ENCODE results near the gene ZNF335.
A peak's percentile ranks its signal among the peaks of the same experiment; 100 is the strongest.
"Not testable (repeated sequence)": the region's sequence is repeated elsewhere in the genome, so short reads cannot be mapped to it uniquely, and the experiment has no call there.

Gene ZNF335

DNA sequence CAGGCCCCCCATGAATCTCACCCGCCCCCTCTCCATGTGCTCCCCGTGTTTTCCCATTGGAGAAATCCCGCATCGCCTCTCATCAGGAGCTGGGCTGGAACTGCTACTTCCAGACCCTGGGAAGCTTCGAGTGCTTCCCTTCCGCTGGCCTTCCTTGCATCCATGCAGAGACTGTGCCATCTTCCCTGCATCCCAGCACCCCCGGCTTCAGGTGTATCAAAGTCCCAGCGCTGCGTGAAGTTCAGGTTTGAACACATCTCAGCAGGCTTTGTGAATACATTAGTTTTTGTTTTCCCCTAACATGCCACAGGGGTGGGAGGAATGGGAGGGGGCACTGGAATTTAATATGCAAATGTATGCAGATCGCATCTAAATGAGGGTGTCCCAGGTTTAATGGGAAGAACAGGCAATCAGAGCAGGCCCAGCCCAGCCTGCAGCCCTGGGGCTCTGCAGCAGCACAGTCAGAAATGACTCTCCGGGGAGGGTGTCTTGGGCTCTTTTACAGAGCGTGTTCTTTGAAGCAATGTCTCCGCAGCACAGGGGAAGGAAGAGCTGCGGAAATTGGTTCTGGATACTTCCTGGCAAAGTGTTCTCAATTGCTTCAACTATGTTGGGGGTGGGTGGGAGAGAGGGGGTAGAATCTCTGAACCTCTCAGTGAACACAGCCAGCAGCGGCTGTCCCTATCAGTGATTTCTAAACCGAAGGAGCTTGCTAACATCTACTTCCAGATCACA is 28.4 kb upstream of the ZNF335 start:
- no peak for DNase-seq (ENCODE audit: low read depth in 2 of 2)

DNA sequence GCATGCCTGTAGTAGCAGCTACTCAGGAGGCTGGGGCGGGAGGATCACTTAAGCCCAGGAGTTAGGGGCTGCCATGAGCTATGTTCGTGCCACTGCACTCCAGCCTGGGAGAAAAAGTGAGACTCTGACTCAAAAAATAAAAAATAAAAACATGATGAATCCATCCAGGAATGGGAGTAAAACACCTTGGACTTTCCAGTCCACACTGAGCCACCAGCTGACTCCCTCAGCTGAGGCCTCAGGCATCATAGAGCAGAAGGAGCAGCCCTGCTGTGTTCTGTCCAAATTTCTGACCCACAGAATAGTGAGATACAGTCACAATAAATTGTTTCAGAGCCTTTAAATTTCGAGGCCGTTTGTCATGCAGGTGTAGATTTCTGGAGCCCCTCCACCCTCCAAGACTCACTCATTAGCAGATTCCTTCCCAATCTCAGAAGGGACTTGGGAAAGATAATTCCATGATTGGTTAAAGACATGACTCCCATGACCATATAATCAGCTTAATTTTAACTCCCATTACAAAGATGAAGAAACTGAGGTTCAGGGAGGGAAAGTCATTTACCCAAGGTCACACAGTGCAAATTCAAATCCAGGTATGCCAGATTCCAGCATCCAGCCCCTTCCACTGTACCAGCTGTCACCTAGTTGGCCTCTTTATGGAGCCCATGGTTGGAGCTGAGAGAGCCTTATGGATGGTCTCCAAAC is 27.7 kb upstream of the ZNF335 start:
- no peak for DNase-seq (ENCODE audit: low read depth in 2 of 2)

DNA sequence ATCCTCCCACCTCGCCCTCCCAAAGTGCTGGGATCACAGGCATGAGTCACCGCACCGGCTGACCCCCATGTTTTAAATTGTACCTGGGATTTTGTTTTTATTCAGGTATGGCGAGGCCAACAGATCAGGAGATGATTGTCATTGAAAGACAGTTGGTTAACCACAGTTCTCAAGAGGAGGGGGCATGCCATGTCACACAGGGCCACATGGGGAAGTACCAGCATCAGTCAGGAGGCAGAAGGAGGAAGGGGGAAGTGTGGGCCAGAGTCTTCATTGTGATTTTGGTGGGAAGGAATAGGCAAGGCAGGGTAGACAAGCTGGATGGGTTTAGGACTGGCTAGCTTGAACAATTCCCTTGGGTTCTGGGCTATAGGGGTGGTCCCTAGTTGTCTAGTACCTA is 26.8 kb upstream of the ZNF335 start:
- no peak for DNase-seq (ENCODE audit: low read depth in 2 of 2)

- DNase-seq (ENCODE audit: low read depth in 2 of 2) = no peak
Measured at GRCh38 chr20:45998337-45998736, 26.3 kb upstream of the ZNF335 start.

DNA sequence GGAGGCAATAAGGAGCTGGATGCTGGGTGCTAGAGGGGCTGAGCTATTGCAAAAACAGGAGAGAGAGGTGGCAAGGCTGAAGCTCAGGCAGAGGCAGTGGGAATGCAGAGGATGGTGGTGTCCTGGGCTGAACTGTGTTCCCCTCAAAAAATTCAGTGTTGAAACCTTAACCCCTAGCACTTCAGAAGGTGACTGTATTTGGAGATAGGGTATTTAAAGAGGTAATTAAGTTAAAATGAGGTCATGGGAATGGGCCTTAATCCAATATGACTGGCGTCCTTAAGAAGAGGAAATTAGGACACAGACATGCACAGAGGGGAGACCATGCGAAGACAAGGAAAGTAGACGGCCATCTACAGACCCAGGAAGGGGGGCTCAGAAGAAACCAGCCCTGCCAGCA is 25.2 kb upstream of the ZNF335 start:
- DNase-seq (ENCODE audit: low read depth in 2 of 2) = no peak

DNA sequence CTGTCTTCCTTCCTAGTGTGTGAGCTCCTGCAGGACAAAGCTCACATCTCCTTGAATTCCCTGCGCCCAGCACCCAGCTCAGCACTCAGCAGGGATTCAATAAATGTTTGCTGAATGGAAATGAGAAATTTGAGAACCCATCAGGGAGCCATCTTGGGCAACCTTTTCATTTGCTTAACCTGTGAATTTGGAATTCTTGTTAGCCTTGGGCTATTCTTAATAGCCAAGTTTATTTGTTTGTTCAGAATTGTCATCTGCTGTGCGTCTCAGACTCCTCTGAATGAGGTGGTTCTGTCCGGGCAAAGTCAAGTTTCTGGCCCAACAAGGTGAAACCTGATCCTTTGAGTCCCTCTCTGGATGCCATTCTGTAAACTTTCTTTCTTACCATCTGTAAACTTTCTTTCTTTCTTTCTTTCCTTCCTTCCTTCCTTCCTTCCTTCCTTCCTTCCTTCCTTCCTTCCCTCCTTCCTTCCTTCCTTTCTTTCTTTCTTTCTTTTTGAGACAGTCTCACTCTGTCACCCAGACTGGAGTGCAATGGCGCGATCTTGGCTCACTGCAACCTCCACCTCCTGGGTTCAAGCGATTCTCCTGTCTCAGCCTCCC is 23.6 kb upstream of the ZNF335 start:
- DNase-seq (ENCODE audit: low read depth in 2 of 2) = not testable (repeated sequence)

- DNase-seq (ENCODE audit: low read depth in 2 of 2) = no peak
Measured at GRCh38 chr20:45994761-45995493, 22.9 kb upstream of the ZNF335 start.

GRCh38 chr20:45993197-45993951 is 21.4 kb upstream of the ZNF335 start:
- DNase-seq (ENCODE audit: low read depth in 2 of 2) = no peak

DNA sequence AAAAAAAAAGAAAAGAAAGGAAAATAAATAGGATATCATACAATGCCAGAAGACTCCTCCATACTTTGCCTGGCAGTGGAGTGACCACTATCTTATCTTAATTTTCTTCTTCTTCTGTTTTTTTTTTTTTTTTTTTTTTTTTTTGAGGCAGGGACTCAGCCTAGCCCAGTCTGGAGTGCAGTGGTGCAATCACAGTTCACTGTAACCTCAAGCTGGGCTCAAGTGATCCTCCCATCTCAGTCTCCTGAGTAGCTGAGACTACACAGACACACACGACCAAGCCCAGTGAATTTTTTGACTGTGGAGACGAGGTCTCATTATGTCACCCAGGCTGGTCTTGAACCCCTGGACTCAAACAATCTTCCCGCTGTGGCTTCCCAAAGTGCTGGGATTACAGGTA is 19.6 kb upstream of the ZNF335 start:
- no peak for DNase-seq (ENCODE audit: low read depth in 2 of 2)

DNA sequence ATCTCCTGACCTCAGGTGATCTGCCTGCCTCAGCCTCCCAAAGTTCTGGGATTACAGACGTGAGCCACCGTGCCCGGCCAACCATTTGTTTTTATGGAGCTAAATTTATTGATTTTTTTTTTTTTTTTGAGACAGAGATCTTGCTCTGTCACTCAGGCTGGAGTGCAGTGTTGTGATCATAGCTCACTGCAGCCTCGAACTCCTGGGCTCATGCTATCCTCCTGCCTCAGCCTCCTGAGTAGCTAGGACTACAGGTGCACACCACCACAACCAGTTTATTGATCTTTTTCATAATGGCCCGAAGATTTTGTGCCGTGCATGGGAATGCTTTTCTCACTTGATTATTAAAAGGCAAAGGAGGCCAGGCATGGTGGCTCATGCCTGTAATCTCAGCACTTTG is 16.8 kb upstream of the ZNF335 start:
- not testable (repeated sequence) for DNase-seq (ENCODE audit: low read depth in 2 of 2)

DNA sequence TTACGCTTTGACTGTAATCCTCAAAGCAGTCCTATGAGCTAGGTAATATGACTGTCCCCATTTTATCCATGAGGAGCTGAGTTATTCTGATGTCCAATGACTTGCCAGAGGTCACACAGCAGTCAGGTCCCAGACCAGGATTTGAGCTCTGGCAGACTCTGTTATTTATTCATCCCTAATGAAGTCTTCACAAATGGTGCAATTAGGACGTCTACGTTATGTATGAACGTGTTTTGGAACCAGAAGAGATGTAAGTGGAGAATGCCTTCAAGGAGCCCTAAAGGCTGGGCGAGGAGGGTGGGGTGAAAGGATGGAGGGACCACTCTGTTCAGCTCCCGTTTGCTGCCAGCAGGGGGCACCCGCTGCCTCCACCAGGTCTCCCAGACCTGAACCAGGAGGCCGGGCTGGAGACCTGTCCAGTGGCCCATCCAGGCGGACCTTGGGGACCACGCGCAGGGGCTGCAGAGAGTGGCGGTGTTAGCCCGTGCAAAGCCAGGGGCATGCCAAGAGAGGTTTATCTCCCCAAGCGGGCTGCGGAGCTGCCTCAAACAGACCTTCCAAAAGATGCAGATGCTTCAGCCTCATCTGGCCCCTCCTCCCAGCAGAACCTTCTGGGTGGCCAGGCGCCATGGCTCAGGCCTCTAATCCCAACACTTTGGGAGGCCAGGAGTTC is 15.2 kb upstream of the ZNF335 start:
- peak; percentile 46 to 75 for DNase-seq (ENCODE audit: low read depth in 2 of 2)

DNA sequence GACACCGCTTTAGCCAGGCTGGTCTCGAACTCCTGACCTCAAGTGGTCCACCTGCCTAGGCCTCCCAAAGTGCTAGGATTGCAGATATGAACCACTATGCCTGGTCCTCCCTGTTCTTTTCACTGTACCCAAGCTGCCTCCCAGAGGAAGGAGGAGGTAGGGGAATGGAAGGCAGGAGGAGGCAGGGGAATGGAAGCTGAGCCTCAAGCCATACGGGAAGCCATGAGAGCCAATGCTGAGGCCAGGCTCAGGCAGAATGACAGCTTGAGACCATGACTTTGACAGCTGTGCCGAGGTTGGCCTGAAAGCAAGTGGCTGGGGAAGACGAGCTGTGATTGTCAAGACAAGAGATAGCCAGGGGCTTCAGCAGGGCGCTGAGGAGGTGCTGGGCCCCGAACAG is 13.6 kb upstream of the ZNF335 start:
- no peak for DNase-seq (ENCODE audit: low read depth in 2 of 2)

DNA sequence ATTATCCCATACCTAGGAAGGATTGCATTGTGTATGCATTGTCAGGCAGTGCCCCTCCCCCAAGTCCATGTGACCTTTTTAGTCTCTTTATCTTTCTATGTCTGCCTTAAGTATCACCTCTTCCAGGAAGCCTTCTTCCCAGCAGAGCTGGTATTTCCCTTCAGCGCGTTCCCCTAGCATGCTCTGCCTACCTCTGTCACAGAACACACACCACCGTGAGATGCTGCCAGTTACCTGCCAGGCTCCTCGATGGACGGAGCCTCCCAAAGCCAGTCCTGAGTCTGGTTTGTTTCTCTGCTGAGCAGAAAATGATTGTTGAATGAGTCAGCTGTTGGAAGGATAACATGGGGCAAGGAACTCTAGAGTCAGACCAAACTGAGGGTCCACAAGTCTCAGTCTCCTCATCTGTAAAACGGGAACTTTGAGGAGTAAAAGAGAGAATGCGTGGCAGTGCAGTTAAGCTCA is 11.3 kb upstream of the ZNF335 start:
- DNase-seq (ENCODE audit: low read depth in 2 of 2) = no peak

DNA sequence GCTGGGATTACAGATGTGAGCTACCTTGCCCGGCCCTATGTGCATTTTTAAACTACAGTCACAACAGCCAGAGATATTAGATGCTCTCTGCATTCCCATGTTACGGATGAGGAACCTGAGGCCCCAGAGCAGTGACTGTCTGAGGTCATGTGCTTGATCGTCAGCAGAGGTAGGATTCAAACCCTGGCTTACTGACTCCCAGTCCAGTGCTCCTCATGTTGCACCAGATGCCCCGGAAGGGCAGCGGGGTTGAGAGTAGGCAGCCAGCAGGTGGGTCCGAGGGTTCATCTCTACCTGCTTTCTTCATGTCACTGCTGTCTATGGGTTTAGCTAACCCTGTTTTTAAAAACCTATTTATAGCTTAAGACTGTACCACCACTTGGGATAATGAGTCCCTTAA is 9.3 kb upstream of the ZNF335 start:
- no peak for DNase-seq (ENCODE audit: low read depth in 2 of 2)

DNA sequence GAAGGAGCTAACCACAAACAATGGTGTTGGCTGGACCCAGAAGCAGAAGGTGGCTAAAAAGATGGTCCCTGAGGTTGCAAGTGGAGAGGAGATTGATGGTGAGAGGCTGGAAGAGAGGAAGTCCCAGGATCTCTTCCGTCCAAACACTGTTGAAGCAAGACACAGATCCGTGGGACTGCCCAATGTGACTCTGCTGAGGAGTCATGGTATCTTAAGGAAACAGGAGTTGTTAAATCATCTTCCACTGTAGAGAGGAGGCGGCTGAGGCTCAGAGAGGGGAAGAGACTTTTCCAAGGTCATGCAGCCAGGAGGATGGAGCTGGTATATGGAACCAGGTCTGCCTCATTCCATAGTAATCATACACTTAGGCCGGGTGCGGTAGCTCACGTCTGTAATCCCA is 4.1 kb upstream of the ZNF335 start:
- no peak for DNase-seq (ENCODE audit: low read depth in 2 of 2)

GRCh38 chr20:45975686-45976085 is 3.7 kb upstream of the ZNF335 start:
- no peak for DNase-seq (ENCODE audit: low read depth in 2 of 2)

DNA sequence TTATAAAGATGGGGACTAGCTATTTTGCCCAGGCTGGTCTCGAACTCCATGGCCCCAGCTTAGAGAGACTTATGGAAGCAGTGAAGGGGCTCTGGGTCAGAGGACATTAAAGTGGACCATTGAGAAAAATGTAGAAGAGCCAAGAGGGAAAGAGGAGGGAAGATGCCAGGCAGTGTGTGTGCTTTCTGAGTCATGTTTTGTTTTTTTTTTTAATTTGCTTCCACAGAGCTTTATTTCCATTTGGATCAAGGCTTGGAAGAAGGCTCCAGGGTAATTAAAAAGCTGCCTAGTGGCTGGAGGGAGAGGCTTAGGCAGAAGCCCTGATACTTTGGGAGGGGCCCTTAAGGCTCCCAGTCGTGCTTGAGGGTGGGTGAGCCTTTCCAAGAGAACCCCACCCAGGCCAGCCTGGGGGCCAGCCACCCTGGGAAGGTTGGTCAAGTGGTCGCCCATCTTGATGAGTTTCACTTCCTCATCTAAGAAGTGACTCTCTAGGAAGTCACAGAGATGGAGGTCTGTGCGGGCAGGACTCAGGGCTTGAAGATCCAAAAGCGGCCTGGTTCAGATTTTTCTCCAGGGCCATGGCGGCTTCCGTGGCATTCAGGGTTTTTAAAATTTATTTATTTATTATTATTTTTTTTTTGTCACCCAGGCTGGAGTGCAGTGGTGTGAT is 3.0 kb upstream of the ZNF335 start:
- DNase-seq (ENCODE audit: low read depth in 2 of 2) = no peak

DNA sequence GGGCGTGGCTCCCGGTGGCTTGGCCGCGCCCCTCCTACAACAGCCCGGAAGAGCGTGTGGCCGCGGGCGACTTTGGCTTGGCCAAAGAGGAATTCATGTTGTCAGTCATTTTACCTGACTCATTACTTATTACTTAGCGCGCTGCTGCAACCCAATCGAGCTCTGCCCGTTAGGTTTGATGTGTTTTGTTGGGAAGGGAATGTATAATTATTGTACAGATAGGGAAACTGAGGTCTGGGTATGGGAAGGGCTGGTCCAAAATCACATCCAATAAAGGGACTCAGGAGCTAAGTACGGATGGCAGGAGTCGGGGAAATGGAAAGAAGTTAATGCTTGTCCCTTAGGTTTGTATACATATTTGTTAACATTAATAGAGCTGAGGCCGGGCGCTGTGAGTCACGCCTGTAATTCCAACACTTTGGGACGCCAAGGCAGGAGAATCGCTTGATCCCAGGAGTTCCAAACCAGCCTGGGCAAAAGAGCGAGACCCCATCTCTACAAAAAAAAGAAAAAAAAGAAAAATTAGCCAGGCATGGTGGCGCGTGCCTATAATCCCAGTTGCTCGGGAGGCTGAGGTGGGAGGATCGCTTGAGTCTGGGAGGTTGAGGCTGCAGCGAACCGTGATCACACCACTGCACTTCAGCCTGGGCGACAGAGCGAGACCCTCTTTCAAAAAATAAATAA is 639 bp upstream of the ZNF335 start:
- no peak for DNase-seq (ENCODE audit: low read depth in 2 of 2)

DNA sequence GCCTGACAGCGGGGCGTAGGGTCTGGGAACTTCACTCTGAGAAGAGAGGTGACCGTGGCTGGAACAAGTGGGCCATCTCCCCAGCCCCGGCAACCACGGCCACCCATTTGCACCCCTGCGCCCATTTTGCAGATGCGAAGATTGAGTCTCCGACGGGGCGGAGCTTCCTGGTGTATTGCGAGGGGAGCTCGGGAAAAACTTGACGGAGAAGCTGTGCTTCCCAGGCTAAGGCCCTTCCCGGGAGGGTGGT is 653 bp downstream of the ZNF335 start:
- peak in 1 of 2 experiments; percentile 47 for DNase-seq (ENCODE audit: low read depth in 2 of 2)
